DND-41 (cell line): ENCODE results near the gene WFIKKN2.

Experiments used
- ATAC-seq: fragments of 200-7000 bp; cut with Tn5 transposase; 3 replicates; pipeline ENCODE4 v1.9.1; 2021; ENCODE audit warnings: low read depth; ENCODE audit not compliant: insufficient read depth
- DNase-seq: peaks from one replicate; pipeline ENCODE4 v3.0.0-alpha.2; 2020
- H2AFZ ChIP-seq: 2 replicates; pipeline ENCODE4 v1.6.0; 2012; ENCODE audit warnings: low read depth, low read length
- H3K27ac ChIP-seq: 2 replicates; pipeline ENCODE4 v1.5.1; 2012; ENCODE audit warnings: low read length, inconsistent platforms
- H3K27me3 ChIP-seq: fragments of 200-600 bp; sonication (generic); 2 replicates; pipeline ENCODE4 v1.6.0; 2012; ENCODE audit warnings: low read length, mild to moderate bottlenecking, inconsistent platforms; ENCODE audit not compliant: insufficient read depth, poor library complexity
- H3K36me3 ChIP-seq: 2 replicates; pipeline ENCODE4 v1.5.1; 2012; ENCODE audit warnings: low read length, inconsistent platforms; ENCODE audit not compliant: insufficient read depth
- H3K4me1 ChIP-seq: 2 replicates; pipeline ENCODE4 v1.5.1; 2012; ENCODE audit warnings: mild to moderate bottlenecking, low read length; ENCODE audit not compliant: insufficient read depth
- H3K4me2 ChIP-seq: 2 replicates; pipeline ENCODE4 v1.6.0; 2012; ENCODE audit warnings: mild to moderate bottlenecking, moderate library complexity, low read length, inconsistent platforms; ENCODE audit not compliant: insufficient read depth
- H3K4me3 ChIP-seq, 2 experiments: fragments of 200-600 bp in 1 of 2; shearing (Covaris generic) in 1 of 2; 2 replicates each; pipeline ENCODE4 v1.5.1; 2012 to 2016; ENCODE audit warnings: inconsistent platforms in 2 of 2, low read length in 2 of 2, mild to moderate bottlenecking in 2 of 2, low read depth in 1 of 2, moderate library complexity in 1 of 2
- H3K79me2 ChIP-seq: 2 replicates; pipeline ENCODE4 v1.6.0; 2012; ENCODE audit warnings: low read length, inconsistent platforms; ENCODE audit not compliant: insufficient read depth
- H3K9ac ChIP-seq: 2 replicates; pipeline ENCODE4 v1.6.0; 2012; ENCODE audit warnings: low read depth, mild to moderate bottlenecking, inconsistent platforms, low read length, moderate library complexity
- H3K9me3 ChIP-seq: 2 replicates; pipeline ENCODE4 v1.5.1; 2012; ENCODE audit warnings: low read length, moderate library complexity, mild to moderate bottlenecking, inconsistent platforms; ENCODE audit not compliant: insufficient read depth, severe bottlenecking
- H4K20me1 ChIP-seq: 2 replicates; pipeline ENCODE4 v1.6.0; 2012; ENCODE audit warnings: low read length; ENCODE audit not compliant: insufficient read depth
- EZH2 ChIP-seq: IDR thresholded peaks from 3 replicates; pipeline ENCODE4 v1.6.1; 2012; ENCODE audit warnings: borderline replicate concordance, low read depth, mild to moderate bottlenecking, moderate library complexity, low read length, inconsistent platforms; ENCODE audit not compliant: severe bottlenecking
- TF ChIP-seq, protein P1 (sequence below): IDR thresholded peaks from 2 replicates; pipeline ENCODE4 v1.5.1; 2012; ENCODE audit warnings: borderline replicate concordance, low read length, moderate library complexity, mild to moderate bottlenecking; ENCODE audit not compliant: poor library complexity, severe bottlenecking; ENCODE audit errors: extremely low read depth

Gene WFIKKN2

DNA sequence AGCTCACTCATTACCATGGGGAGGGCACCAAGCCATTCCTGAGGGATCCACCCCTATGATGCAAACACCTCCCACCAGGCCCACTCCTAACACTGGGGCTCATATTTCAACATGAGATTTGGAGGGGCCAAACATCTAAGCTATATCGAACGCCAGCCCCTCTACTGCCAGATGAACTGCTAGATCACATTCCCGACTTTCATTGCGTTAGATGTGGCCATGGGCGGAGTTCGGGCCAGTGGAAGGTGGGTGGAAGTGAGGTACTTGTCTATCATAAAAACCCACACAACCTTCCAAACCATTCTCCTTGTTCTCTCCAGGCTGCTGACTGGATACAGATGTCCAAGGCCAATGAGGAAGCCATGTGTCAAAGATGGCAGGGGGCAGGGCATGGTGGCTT, 41.0 kb upstream of the WFIKKN2 start:
- no peaks in the 10 kb centered on the region for H4K20me1 ChIP-seq
- no peak overlapping the region for H3K4me3 ChIP-seq
- no peak overlapping the region for H3K9ac ChIP-seq
- H3K9me3 ChIP-seq, result no peaks in the 10 kb centered on the region
- H2AFZ ChIP-seq, result no peak overlapping the region
- no peaks in the 10 kb centered on the region for H3K4me1 ChIP-seq
- H3K79me2 ChIP-seq, result no peaks in the 10 kb centered on the region
- no peak for TF ChIP-seq EZH2
- TF ChIP-seq, protein P1, sequence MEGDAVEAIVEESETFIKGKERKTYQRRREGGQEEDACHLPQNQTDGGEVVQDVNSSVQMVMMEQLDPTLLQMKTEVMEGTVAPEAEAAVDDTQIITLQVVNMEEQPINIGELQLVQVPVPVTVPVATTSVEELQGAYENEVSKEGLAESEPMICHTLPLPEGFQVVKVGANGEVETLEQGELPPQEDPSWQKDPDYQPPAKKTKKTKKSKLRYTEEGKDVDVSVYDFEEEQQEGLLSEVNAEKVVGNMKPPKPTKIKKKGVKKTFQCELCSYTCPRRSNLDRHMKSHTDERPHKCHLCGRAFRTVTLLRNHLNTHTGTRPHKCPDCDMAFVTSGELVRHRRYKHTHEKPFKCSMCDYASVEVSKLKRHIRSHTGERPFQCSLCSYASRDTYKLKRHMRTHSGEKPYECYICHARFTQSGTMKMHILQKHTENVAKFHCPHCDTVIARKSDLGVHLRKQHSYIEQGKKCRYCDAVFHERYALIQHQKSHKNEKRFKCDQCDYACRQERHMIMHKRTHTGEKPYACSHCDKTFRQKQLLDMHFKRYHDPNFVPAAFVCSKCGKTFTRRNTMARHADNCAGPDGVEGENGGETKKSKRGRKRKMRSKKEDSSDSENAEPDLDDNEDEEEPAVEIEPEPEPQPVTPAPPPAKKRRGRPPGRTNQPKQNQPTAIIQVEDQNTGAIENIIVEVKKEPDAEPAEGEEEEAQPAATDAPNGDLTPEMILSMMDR, result no peak
- no peaks in the 10 kb centered on the region for H3K36me3 ChIP-seq
- DNase-seq (no peak), ATAC-seq (no peak)
- H3K27me3 ChIP-seq, result peaks cover 2% of the 10 kb centered on the region
- no peak overlapping the region for H3K4me2 ChIP-seq
- H3K27ac ChIP-seq, result no peak overlapping the region

GRCh38 chr17:50797135-50797810, 38.1 kb upstream of the WFIKKN2 start:
- Histone ChIP-seq H3K79me2 (no peaks in the 10 kb centered on the region), H3K36me3 (no peaks in the 10 kb centered on the region), H3K4me3 (no peak overlapping the region), H3K27ac (no peak overlapping the region), H4K20me1 (no peaks in the 10 kb centered on the region), H3K4me2 (no peak overlapping the region), H3K27me3 (peaks cover 2% of the 10 kb centered on the region), H3K9me3 (no peaks in the 10 kb centered on the region), H3K4me1 (no peaks in the 10 kb centered on the region), H3K9ac (no peak overlapping the region), H2AFZ (no peak overlapping the region)
- TF ChIP-seq EZH2, result no peak
- TF ChIP-seq, protein P1, result no peak
- ATAC-seq (no peak), DNase-seq (no peak)

DNA sequence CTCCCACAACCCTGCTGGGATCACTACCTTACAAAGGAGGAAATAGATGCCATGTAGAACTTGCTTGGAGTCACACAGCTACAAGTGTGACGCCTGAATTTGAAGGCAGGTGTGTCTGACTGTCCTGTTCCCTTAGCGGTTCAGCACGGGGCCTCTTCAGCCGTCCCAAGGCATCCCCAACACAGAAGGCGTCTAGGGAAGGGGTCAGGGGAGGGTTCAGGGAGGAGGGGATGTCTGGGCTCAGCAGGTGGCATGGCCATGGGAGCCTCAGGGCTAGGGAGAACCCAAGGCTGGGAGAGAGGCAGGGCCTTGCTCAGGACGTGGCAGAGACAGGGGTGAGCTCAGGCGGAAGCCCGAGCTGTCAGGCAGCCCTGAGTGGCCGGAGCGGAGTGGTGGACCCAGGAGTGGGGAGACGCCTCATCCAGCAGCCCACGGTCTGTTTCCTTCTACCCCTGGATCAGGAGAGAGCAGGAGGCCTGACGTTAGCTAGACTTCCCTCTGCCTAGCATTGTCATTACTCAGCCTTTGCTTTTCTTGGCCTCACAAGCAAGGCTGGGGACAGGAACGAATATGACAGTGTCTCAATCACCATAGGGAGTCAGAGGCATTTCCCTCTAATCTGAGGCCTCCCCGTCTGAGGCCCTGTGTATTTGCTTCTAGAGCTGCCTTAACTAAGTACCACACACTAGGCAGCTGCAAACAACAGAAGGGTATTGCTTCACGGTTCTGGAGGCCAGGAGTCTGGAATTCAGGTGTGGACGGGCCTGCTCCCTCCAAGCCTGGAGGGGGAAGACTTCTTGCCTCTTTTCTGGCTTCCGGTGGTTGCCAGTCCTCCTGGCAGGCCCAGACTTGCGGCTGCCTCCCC, 36.7 kb upstream of the WFIKKN2 start:
- peaks cover 2% of the 10 kb centered on the region for H3K27me3 ChIP-seq
- no peak overlapping the region for H2AFZ ChIP-seq
- H3K27ac ChIP-seq, result no peak overlapping the region
- H3K79me2 ChIP-seq, result no peaks in the 10 kb centered on the region
- no peaks in the 10 kb centered on the region for H4K20me1 ChIP-seq
- ATAC-seq (no peak), DNase-seq (no peak)
- H3K4me3 ChIP-seq, result no peak overlapping the region
- TF ChIP-seq, protein P1, result no peak
- no peak for TF ChIP-seq EZH2
- H3K9me3 ChIP-seq, result no peaks in the 10 kb centered on the region
- H3K4me1 ChIP-seq, result no peaks in the 10 kb centered on the region
- H3K9ac ChIP-seq, result no peak overlapping the region
- no peak overlapping the region for H3K4me2 ChIP-seq
- no peaks in the 10 kb centered on the region for H3K36me3 ChIP-seq
